GM23248 (cell line): ENCODE results near the gene NME4. TPM values are rescaled to one million over a fixed set of nuclear protein-coding genes. Genes with fewer than 3 reads are reported as not detected.
"Not testable (repeated sequence)": the region's sequence is repeated elsewhere in the genome, so short reads cannot be mapped to it uniquely, and the experiment has no call there.

ENCODE experiments used
- DNase-seq: peaks from one replicate; pipeline ENCODE4 v3.0.0-alpha.2; 2015
- H2AFZ ChIP-seq: fragments of 200-600 bp; sonication (generic); 2 replicates; pipeline ENCODE4 v1.6.1; 2016; ENCODE audit warnings: antibody characterized with exemption
- H3F3A ChIP-seq: fragments of 200-600 bp; sonication (generic); 2 replicates; pipeline ENCODE4 v1.6.1; 2016; ENCODE audit warnings: mild to moderate bottlenecking, antibody characterized with exemption, mixed run types; ENCODE audit not compliant: insufficient read depth
- H3K27ac ChIP-seq: fragments of 200-600 bp; sonication (generic); 2 replicates; pipeline ENCODE4 v1.5.1; 2016; ENCODE audit warnings: mild to moderate bottlenecking
- H3K27me3 ChIP-seq: fragments of 200-600 bp; sonication (generic); replicated peaks from 2 replicates; pipeline ENCODE4 v1.6.1; 2016; ENCODE audit warnings: mild to moderate bottlenecking; ENCODE audit not compliant: insufficient read depth
- H3K36me3 ChIP-seq: fragments of 200-600 bp; sonication (generic); 2 replicates; pipeline ENCODE4 v1.6.1; 2016; ENCODE audit warnings: low read depth, mild to moderate bottlenecking
- H3K4me1 ChIP-seq: fragments of 200-600 bp; sonication (generic); 2 replicates; pipeline ENCODE4 v1.6.1; 2016; ENCODE audit warnings: mild to moderate bottlenecking; ENCODE audit not compliant: insufficient read depth
- H3K4me2 ChIP-seq: fragments of 200-600 bp; sonication (generic); one replicate; pipeline ENCODE4 v1.6.1; 2016; ENCODE audit warnings: mild to moderate bottlenecking; ENCODE audit not compliant: unreplicated experiment
- H3K4me3 ChIP-seq: fragments of 200-600 bp; sonication (generic); 2 replicates; pipeline ENCODE4 v1.5.1; 2016; ENCODE audit warnings: mild to moderate bottlenecking
- H3K79me2 ChIP-seq: fragments of 200-600 bp; sonication (generic); 2 replicates; pipeline ENCODE4 v1.6.1; 2016; ENCODE audit warnings: mild to moderate bottlenecking; ENCODE audit not compliant: insufficient read depth
- H3K9ac ChIP-seq: fragments of 200-600 bp; sonication (generic); 2 replicates; pipeline ENCODE4 v1.6.1; 2016; ENCODE audit warnings: mild to moderate bottlenecking
- H3K9me2 ChIP-seq: fragments of 200-600 bp; sonication (generic); 2 replicates; pipeline ENCODE4 v1.6.1; 2016; ENCODE audit warnings: mixed run types, mild to moderate bottlenecking, moderate library complexity; ENCODE audit not compliant: insufficient read depth
- H3K9me3 ChIP-seq: fragments of 200-600 bp; sonication (generic); one replicate; pipeline ENCODE4 v1.6.1; 2017; ENCODE audit warnings: low read depth
- H4K20me1 ChIP-seq: fragments of 200-600 bp; sonication (generic); 2 replicates; pipeline ENCODE4 v1.6.0; 2016; ENCODE audit not compliant: insufficient read depth
- EZH2 ChIP-seq: fragments of 200-600 bp; sonication (generic); IDR thresholded peaks from 2 replicates; pipeline ENCODE4 v1.6.1; 2018; ENCODE audit warnings: antibody characterized with exemption, mild to moderate bottlenecking; ENCODE audit not compliant: insufficient read depth, poor library complexity, severe bottlenecking
- EZH2phosphoT487 ChIP-seq: fragments of 200-600 bp; sonication (generic); IDR thresholded peaks from 2 replicates; pipeline ENCODE4 v1.6.1; 2018; ENCODE audit warnings: antibody characterized with exemption, moderate library complexity, mild to moderate bottlenecking, low read depth; ENCODE audit not compliant: insufficient read depth
- WGBS, 2 experiments: methylation state at CpG; one replicate each; pipeline ENCODE4 v1.1.6; 2015 to 2017; ENCODE audit warnings: low lambda C conversion rate in 2 of 2, low coverage in 1 of 2; ENCODE audit errors: missing lambda C conversion rate in 2 of 2; 5-methylcytosine and 5-hydroxymethylcytosine counted together
- in situ Hi-C: fragments of 300-500 bp; cut with MboI; formaldehyde crosslinking; loops from 2 replicates; pipeline ENCODE4 v1.15.0; 2020
- polyA plus RNA-seq: library from polyadenylated mRNA; unstranded; fragments of >200 nt; fragmentation: Nextera tagmentation; extraction: Ambion mirVana; gene quantifications from 2 replicates; pipeline ENCODE4 v1.2.1, GENCODE V29; 2016
- total RNA-seq: library from RNA; depleted of rRNA; stranded (reverse); fragments of >200 nt; shearing (Covaris generic); gene quantifications from 2 replicates; pipeline ENCODE4 v1.2.3, GENCODE V29; 2014

The NME4 gene
- total and polyA plus RNA-seq, 2 experiments from 2014 or later = 175 to 283 TPM

GRCh38 chr16:410516-411178, 13.6 kb downstream of the NME4 start:
- 91 to 96% methylated on average over 16 to 36 of the region's 36 CpGs for WGBS, 2 experiments
- Histone ChIP-seq H3K9me2 (no peaks in the 10 kb centered on the region), H3K4me3 (no peak overlapping the region), H2AFZ (no peak overlapping the region), H3K27ac (no peak overlapping the region), H4K20me1 (no peaks in the 10 kb centered on the region), H3K9ac (no peak overlapping the region), H3K9me3 (no peaks in the 10 kb centered on the region), H3K4me1 (no peaks in the 10 kb centered on the region), H3K79me2 (no peaks in the 10 kb centered on the region), H3K27me3 (no peaks in the 10 kb centered on the region), H3K4me2 (no peak overlapping the region), H3F3A (no peaks in the 10 kb centered on the region), H3K36me3 (no peaks in the 10 kb centered on the region)
- in situ Hi-C loops = no loop called here
- TF ChIP-seq EZH2 = no peak
- no peak for TF ChIP-seq EZH2phosphoT487
- DNase-seq = no peak

- WGBS, 2 experiments = 93 to 94% methylated on average over 24 to 26 of the region's 26 CpGs
- H3K9me3 ChIP-seq = no peaks in the 10 kb centered on the region
- in situ Hi-C loops = no loop called here
- no peaks in the 10 kb centered on the region for H3K27me3 ChIP-seq
- H3K9me2 ChIP-seq = no peaks in the 10 kb centered on the region
- no peaks in the 10 kb centered on the region for H4K20me1 ChIP-seq
- H3K27ac ChIP-seq = no peak overlapping the region
- no peak overlapping the region for H3K4me2 ChIP-seq
- H3K79me2 ChIP-seq = no peaks in the 10 kb centered on the region
- no peaks in the 10 kb centered on the region for H3F3A ChIP-seq
- TF ChIP-seq EZH2phosphoT487 = no peak
- no peak for TF ChIP-seq EZH2
- no peaks in the 10 kb centered on the region for H3K4me1 ChIP-seq
- H3K36me3 ChIP-seq = no peaks in the 10 kb centered on the region
- H3K4me3 ChIP-seq = no peak overlapping the region
- no peak overlapping the region for H3K9ac ChIP-seq
- no peak overlapping the region for H2AFZ ChIP-seq
- no peak for DNase-seq
These were observed 14.7 kb downstream of the NME4 start for GRCh38 chr16:411576-412265.

GRCh38 chr16:414395-415169, 17.6 kb downstream of the NME4 start:
- H3K27me3 ChIP-seq = no peaks in the 10 kb centered on the region
- no peaks in the 10 kb centered on the region for H3K79me2 ChIP-seq
- no peaks in the 10 kb centered on the region for H3F3A ChIP-seq
- no peak overlapping the region for H2AFZ ChIP-seq
- H4K20me1 ChIP-seq = no peaks in the 10 kb centered on the region
- H3K27ac ChIP-seq = no peak overlapping the region
- H3K9me2 ChIP-seq = no peaks in the 10 kb centered on the region
- DNase-seq = peak; percentile 30
- H3K4me2 ChIP-seq = no peak overlapping the region
- H3K9me3 ChIP-seq = no peaks in the 10 kb centered on the region
- H3K4me3 ChIP-seq = no peak overlapping the region
- in situ Hi-C loops = no loop called here
- H3K4me1 ChIP-seq = no peaks in the 10 kb centered on the region
- H3K36me3 ChIP-seq = no peaks in the 10 kb centered on the region
- WGBS, 2 experiments = 81 to 86% methylated on average over 18 to 21 of the region's 21 CpGs
- H3K9ac ChIP-seq = no peak overlapping the region
- TF ChIP-seq EZH2 (no peak), EZH2phosphoT487 (no peak)

- H3K79me2 ChIP-seq, H3K9me3 ChIP-seq, in situ Hi-C loops, H3K27ac ChIP-seq, H3K36me3 ChIP-seq, H2AFZ ChIP-seq, H3K4me3 ChIP-seq, DNase-seq, H4K20me1 ChIP-seq, H3F3A ChIP-seq, H3K9me2 ChIP-seq, H3K4me2 ChIP-seq, H3K4me1 ChIP-seq, H3K27me3 ChIP-seq, H3K9ac ChIP-seq: not testable (repeated sequence)
- WGBS, 2 experiments = 90 to 91% methylated on average over 3 of the region's 3 CpGs
These were observed 18.1 kb downstream of the NME4 start for GRCh38 chr16:415170-415498.

- H3F3A ChIP-seq = peaks cover 17% of the 10 kb centered on the region; the same call in 1 of the 2 replicates
- H3K36me3 ChIP-seq, H3K9ac ChIP-seq, H3K27ac ChIP-seq, DNase-seq, in situ Hi-C loops, H3K4me2 ChIP-seq, H4K20me1 ChIP-seq, H3K9me3 ChIP-seq, H2AFZ ChIP-seq, H3K4me3 ChIP-seq, H3K27me3 ChIP-seq, H3K9me2 ChIP-seq: not testable (repeated sequence)
- WGBS, 2 experiments = 96 to 98% methylated on average over 13 of the region's 13 CpGs
- H3K4me1 ChIP-seq = peaks cover 21% of the 10 kb centered on the region
- H3K79me2 ChIP-seq = peaks cover 10% of the 10 kb centered on the region
These were observed 25.2 kb downstream of the NME4 start for GRCh38 chr16:422179-422578.
